ENCODE data around the gene TBX22.

Gene TBX22

DNA sequence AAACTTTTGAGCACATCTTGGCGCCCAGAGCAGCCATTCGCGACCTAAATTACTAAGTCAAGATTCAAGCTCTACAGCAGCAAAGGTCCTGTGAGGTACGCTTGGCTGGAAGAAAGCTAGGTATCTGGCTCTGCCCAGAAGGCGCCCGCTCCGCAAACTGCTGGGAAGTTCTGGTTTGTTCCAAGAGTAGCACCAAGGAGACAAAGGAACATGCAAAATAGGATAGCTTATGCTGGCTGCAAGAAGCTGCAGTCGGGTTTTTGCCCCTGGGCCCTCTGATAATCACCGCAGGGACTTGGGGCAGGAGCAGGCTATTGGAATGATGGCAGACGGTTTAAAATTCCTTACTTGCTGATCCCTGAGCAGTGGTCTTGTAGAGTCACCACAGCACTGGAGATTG is 3.0 kb upstream of the TBX22 start:
- no peak overlapping the region for H3K4me3 ChIP-seq (replicated peaks; ENCODE audit: insufficient read depth, low read length)
- TF ChIP-seq GABPA (IDR thresholded peaks at IDR 0.05; ENCODE audit: low read depth), result no peak
- TF ChIP-seq POLR2AphosphoS5 (IDR thresholded peaks at IDR 0.05; ENCODE audit: low read depth), result no peak
- no peak for TF ChIP-seq SPI1 (IDR thresholded peaks at IDR 0.05; ENCODE audit: borderline replicate concordance, low read depth)
- TF ChIP-seq, protein P1, sequence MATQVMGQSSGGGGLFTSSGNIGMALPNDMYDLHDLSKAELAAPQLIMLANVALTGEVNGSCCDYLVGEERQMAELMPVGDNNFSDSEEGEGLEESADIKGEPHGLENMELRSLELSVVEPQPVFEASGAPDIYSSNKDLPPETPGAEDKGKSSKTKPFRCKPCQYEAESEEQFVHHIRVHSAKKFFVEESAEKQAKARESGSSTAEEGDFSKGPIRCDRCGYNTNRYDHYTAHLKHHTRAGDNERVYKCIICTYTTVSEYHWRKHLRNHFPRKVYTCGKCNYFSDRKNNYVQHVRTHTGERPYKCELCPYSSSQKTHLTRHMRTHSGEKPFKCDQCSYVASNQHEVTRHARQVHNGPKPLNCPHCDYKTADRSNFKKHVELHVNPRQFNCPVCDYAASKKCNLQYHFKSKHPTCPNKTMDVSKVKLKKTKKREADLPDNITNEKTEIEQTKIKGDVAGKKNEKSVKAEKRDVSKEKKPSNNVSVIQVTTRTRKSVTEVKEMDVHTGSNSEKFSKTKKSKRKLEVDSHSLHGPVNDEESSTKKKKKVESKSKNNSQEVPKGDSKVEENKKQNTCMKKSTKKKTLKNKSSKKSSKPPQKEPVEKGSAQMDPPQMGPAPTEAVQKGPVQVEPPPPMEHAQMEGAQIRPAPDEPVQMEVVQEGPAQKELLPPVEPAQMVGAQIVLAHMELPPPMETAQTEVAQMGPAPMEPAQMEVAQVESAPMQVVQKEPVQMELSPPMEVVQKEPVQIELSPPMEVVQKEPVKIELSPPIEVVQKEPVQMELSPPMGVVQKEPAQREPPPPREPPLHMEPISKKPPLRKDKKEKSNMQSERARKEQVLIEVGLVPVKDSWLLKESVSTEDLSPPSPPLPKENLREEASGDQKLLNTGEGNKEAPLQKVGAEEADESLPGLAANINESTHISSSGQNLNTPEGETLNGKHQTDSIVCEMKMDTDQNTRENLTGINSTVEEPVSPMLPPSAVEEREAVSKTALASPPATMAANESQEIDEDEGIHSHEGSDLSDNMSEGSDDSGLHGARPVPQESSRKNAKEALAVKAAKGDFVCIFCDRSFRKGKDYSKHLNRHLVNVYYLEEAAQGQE (IDR thresholded peaks at IDR 0.05; ENCODE audit: insufficient replicate concordance, low read depth), result no peak
- TF ChIP-seq, protein P2, sequence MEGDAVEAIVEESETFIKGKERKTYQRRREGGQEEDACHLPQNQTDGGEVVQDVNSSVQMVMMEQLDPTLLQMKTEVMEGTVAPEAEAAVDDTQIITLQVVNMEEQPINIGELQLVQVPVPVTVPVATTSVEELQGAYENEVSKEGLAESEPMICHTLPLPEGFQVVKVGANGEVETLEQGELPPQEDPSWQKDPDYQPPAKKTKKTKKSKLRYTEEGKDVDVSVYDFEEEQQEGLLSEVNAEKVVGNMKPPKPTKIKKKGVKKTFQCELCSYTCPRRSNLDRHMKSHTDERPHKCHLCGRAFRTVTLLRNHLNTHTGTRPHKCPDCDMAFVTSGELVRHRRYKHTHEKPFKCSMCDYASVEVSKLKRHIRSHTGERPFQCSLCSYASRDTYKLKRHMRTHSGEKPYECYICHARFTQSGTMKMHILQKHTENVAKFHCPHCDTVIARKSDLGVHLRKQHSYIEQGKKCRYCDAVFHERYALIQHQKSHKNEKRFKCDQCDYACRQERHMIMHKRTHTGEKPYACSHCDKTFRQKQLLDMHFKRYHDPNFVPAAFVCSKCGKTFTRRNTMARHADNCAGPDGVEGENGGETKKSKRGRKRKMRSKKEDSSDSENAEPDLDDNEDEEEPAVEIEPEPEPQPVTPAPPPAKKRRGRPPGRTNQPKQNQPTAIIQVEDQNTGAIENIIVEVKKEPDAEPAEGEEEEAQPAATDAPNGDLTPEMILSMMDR (IDR thresholded peaks at IDR 0.05; ENCODE audit: insufficient read depth, low read length), result no peak
- no peak overlapping the region for H3K27ac ChIP-seq (replicated peaks)
- no peaks in the 10 kb centered on the region for H3K27me3 ChIP-seq (ENCODE audit: insufficient read depth, poor library complexity, severe bottlenecking)
- no peak for DNase-seq (ENCODE audit: low read depth in 1 of 2, low spot score in 1 of 2)

DNA sequence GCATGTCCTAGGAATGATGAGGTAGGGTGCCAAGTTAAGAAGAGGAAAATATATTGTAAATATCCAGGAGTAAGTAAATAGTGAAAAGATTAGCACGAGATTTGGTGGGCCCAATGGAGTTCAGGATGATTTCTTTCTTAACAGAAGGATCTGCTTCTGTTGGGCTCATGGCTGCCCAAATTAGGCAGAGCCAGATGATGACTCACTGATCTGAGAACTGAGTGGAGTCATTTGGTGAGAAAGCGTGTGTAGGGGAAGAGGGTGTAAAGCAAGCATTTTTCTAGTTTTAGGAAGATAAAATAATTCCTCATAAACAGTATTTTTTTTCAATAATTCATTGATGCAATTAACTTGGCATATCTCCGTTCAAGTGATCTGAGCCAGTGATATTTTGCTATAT is 1.6 kb downstream of the TBX22 start:
- H3K27ac ChIP-seq (replicated peaks), result no peak overlapping the region
- H3K4me3 ChIP-seq (replicated peaks; ENCODE audit: insufficient read depth, low read length), result no peak overlapping the region
- H3K27me3 ChIP-seq (ENCODE audit: insufficient read depth, poor library complexity, severe bottlenecking), result no peaks in the 10 kb centered on the region
- TF ChIP-seq, protein P2 (IDR thresholded peaks at IDR 0.05; ENCODE audit: insufficient read depth, low read length), result no peak
- TF ChIP-seq, protein P1 (IDR thresholded peaks at IDR 0.05; ENCODE audit: insufficient replicate concordance, low read depth), result no peak
- DNase-seq (ENCODE audit: low read depth in 1 of 2, low spot score in 1 of 2), result no peak

DNA sequence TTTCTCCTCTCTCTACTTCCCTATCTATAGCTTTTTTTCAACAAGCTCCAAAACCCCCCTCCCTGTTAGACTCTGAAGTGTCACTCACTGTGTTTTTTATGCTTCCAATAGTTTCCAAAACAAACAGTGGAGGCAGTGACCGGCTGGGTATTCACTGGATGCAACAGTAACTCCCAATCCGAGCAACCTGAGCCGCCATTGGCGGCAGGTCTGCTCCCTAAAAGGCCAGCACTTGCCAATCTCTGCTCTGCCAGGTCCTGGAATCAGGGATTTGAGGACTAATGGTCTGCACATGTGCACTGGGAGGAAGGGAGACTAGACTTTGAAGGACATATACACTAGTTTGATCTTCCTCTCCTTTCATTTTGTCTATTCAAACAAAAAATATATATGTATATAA is 7.1 kb downstream of the TBX22 start:
- Histone ChIP-seq H3K27ac (replicated peaks) (no peak overlapping the region), H3K4me3 (replicated peaks; ENCODE audit: insufficient read depth, low read length) (no peak overlapping the region), H3K27me3 (ENCODE audit: insufficient read depth, poor library complexity, severe bottlenecking) (peaks cover 6% of the 10 kb centered on the region)
- TF ChIP-seq, protein P1 (IDR thresholded peaks at IDR 0.05; ENCODE audit: insufficient replicate concordance, low read depth), result no peak
- TF ChIP-seq POLR2AphosphoS5 (IDR thresholded peaks at IDR 0.05; ENCODE audit: low read depth), result no peak
- no peak for TF ChIP-seq GABPA (IDR thresholded peaks at IDR 0.05; ENCODE audit: low read depth)
- TF ChIP-seq SPI1 (IDR thresholded peaks at IDR 0.05; ENCODE audit: borderline replicate concordance, low read depth), result no peak
- TF ChIP-seq, protein P2 (IDR thresholded peaks at IDR 0.05; ENCODE audit: insufficient read depth, low read length), result no peak
- no peak for DNase-seq (ENCODE audit: low read depth in 1 of 2, low spot score in 1 of 2)

All from HL-60 (cell line).